ENCODE results near the gene ENTPD1. TPM values are rescaled to one million over a fixed set of nuclear protein-coding genes. Genes with fewer than 3 reads are reported as not detected.
"Not testable (repeated sequence)": the region's sequence is repeated elsewhere in the genome, so short reads cannot be mapped to it uniquely, and the experiment has no call there.

Gene ENTPD1
- total RNA-seq, 4 donors from 2014 or later = 7.5 to 39.4 (median 22.2) TPM

- no peak for ATAC-seq (ENCODE audit: low FRiP score)
- no peak for DNase-seq (ENCODE audit: low spot score)
- TF ChIP-seq CTCF (IDR thresholded peaks at IDR 0.05) = no peak
Observed at GRCh38 chr10:95728526-95728925, 27.4 kb upstream of the ENTPD1 start.

- TF ChIP-seq CTCF (IDR thresholded peaks at IDR 0.05) = no peak
- DNase-seq (ENCODE audit: low spot score) = no peak
Observed at GRCh38 chr10:95729323-95730055, 26.5 kb upstream of the ENTPD1 start.

GRCh38 chr10:95730233-95730632 lies 25.7 kb upstream of the ENTPD1 start:
- no peak for ATAC-seq (ENCODE audit: low FRiP score)
- TF ChIP-seq CTCF (IDR thresholded peaks at IDR 0.05) = no peak
- no peak for DNase-seq (ENCODE audit: low spot score)

More at GRCh38 chr10:95729323-95730055, 26.5 kb upstream of the ENTPD1 start:
- ATAC-seq (ENCODE audit: low FRiP score) = no peak

GRCh38 chr10:95732907-95733306 lies 23.1 kb upstream of the ENTPD1 start:
- DNase-seq (ENCODE audit: low spot score); ATAC-seq (ENCODE audit: low FRiP score): not testable (repeated sequence)

- ATAC-seq (ENCODE audit: low FRiP score) (no peak), DNase-seq (ENCODE audit: low spot score) (no peak)
- no peak for TF ChIP-seq CTCF (IDR thresholded peaks at IDR 0.05)
Observed at GRCh38 chr10:95739056-95739455, 16.9 kb upstream of the ENTPD1 start.

GRCh38 chr10:95741807-95742467 lies 14.0 kb upstream of the ENTPD1 start:
- ATAC-seq (ENCODE audit: low FRiP score) (peak; percentile 59), DNase-seq (ENCODE audit: low spot score) (no peak)

GRCh38 chr10:95742485-95742884 lies 13.5 kb upstream of the ENTPD1 start:
- no peak for TF ChIP-seq CTCF (IDR thresholded peaks at IDR 0.05)
- DNase-seq (ENCODE audit: low spot score) = no peak
- no peak for ATAC-seq (ENCODE audit: low FRiP score)

More at GRCh38 chr10:95741807-95742467, 14.0 kb upstream of the ENTPD1 start:
- TF ChIP-seq CTCF (IDR thresholded peaks at IDR 0.05) = no peak

Data from omental fat pad (tissue), 4 donors.